HG03045 (cell line): ENCODE measurements around the gene CCSER1.
"Not testable (repeated sequence)": the region's sequence is repeated elsewhere in the genome, so short reads cannot be mapped to it uniquely, and the experiment has no call there.

ENCODE experiments used
- ATAC-seq: cut with Tn5 transposase; IDR thresholded peaks from one replicate; pipeline ENCODE4 v1.9.1; 2021; ENCODE audit warnings: mild to moderate bottlenecking, moderate library complexity; ENCODE audit not compliant: unreplicated experiment

Gene CCSER1

GRCh38 chr4:90798948-90799347 lies 671.8 kb downstream of the CCSER1 start:
- ATAC-seq, result no peak

- no peak for ATAC-seq
These were observed 672.7 kb downstream of the CCSER1 start for GRCh38 chr4:90799895-90800294.

DNA sequence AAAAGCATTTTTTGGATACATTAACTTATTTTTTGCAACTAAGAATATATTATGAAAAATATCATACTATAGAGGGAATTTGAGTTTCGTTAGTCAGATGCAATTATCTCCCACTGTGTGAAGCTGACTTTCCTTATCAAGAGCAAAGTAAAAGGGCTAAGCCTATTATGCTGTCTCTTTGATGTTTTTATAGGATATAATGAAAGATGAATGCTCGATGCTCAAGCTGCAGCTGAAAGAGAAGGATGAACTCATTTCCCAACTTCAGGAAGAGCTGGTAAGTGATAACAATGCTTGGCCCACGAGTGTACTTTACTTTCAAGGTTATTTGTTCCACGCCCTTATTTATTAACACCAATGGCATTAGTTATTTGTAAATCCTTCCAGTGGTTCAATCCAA lies 688.4 kb downstream of the CCSER1 start:
- ATAC-seq, result no peak

GRCh38 chr4:90816754-90817153 lies 689.6 kb downstream of the CCSER1 start:
- ATAC-seq, result no peak

GRCh38 chr4:90824266-90825150 lies 697.3 kb downstream of the CCSER1 start:
- no peak for ATAC-seq

- ATAC-seq, result no peak
These were observed 698.7 kb downstream of the CCSER1 start for GRCh38 chr4:90825849-90826248.

DNA sequence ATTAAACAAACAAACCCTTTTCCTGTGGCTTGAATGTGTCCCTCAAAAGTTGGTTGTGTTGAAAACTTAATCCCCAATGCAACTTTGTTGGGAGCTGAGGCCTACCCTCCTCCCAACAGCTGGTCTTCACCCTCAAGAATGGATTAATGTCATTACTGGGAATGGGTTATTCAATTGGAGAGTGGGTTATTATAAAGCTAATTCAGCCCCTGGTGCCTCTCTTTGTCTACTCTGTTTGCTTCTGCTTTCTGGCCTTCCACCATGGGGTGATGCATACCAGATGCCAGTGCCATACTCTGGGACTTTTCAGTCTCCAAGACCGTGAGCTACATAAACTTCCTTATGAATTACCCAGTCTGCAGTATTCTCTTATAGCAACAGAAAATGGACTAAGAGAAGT lies 706.5 kb downstream of the CCSER1 start:
- no peak for ATAC-seq

DNA sequence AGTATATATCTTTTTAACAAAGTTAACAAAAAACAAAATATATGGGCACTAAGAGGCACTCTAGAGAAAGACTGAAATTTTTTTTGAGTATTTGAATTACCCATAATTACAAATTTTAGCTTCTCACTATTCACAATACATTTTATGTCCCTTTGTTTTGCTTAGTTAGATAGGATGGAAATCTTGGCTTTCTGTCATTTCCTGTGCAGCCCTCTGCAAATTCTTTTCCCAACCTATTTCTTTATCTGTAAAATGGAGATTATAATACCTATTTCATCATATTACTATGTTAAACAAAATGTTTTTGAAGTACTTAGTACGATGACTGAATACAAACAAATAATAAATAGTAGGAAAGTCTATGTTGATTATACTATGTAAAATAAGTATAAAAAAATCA lies 710.0 kb downstream of the CCSER1 start:
- no peak for ATAC-seq

DNA sequence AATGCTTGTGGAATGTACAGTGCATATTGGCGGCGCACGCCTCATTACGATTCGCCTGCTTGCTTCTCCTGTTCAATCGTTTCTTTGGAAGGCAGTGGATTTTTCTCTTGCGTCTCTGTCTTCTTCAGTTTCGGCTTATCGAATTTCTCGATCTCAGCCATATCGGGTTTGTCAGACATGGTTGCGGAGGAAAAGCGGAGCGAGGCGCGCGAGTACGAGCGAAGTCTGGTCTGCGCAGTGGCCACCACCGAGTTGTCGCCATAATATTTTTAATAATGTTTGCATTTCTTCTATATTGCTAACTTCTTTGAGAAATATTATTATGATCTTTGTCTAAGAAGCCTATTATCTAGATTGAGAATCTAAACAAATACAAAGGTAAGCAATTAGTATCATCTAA lies 711.7 kb downstream of the CCSER1 start:
- not testable (repeated sequence) for ATAC-seq

GRCh38 chr4:90840291-90840690 lies 713.1 kb downstream of the CCSER1 start:
- ATAC-seq, result no peak

DNA sequence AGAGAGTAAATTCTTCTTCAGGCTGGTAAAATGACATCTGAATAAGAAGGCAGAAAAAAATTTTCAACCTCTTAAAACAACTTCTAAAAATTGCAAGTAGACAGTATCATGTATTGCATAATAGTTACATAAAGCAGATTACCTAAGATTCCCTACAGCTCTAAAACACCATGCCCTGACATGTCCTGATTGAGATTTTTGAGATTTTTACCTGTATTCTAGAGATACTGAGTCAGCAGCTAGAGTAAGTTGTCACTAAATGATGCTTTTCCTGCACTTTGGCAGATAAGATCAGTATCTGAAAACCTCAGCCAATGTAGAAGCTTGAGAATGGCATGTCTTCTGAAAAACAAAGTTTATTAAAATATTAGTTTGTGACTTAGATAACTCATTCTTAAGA lies 713.6 kb downstream of the CCSER1 start:
- ATAC-seq, result no peak

DNA sequence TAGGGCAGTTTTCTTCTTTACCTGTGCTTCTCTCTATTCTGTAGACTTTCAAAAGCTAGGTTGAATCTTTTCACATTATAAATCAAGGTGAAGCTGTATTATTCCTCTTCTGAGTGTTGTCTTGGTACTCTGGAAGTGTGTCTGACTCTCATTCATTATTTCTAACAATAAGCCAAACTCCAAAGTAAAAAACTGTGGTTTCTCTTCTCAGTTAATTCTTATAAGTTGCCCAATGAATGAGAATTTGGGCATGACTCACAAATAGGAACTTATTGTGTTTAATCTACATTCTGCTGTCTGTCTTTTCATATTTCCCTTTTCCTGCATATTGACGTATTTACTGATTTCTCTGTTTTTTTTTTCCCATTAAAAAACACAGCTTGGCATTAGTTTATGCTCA lies 714.5 kb downstream of the CCSER1 start:
- no peak for ATAC-seq

DNA sequence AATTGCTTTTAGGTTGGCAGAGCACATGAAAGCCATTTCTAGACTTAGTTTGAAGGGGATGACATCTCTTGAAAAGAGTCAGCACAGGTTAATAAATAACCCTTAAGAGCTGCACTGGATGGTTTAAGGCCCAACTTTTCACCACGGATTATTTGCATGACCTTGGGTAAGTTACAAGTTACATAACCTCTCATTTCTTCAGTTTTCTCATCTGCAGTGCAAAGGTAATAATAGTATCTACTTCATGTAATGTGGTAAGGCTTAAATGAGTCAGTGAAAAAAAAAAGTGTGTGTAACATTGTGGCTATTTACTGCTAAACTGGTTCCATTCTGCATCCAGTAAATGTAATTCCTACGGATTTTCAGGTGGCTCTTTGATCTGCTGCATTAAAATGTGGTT lies 715.8 kb downstream of the CCSER1 start:
- peak; percentile 98 for ATAC-seq

GRCh38 chr4:90844241-90844640 lies 717.0 kb downstream of the CCSER1 start:
- ATAC-seq, result no peak

DNA sequence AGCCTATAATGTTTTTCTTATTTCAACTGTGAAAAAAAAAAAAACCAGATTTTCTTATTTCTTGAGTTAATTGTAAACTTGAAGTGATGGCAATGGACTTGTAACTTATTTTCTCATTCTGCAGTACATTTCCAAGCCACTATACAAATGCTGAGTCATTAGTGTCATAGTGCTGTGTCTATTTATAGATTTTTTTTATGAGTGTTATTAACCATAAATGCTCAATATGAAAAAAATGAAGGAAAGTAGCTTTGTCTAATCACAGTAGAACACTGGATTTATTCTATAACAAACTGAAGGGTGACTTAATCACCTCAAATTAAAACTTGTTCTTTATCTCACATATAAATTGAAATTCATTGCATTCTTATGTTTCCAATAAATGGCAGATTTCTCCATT lies 718.6 kb downstream of the CCSER1 start:
- no peak for ATAC-seq

GRCh38 chr4:90852237-90852636 lies 725.0 kb downstream of the CCSER1 start:
- ATAC-seq, result no peak

DNA sequence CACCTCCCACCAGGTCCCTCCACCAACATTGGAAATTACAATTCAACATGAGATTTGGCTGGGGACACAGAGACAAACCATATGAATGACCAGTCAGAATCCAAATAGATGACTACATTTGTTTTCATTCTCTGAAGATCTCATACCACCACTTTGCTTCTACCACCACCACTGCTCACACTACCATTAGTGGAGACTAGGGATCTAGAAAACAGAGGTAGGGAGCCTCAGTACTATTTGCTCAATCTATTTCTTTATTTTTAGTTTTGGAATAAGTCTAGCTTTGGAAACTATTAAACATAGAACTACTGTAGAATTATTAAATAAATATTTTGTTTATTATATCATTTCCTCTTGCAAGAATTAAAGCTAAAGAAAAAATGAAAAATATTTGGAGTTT lies 727.9 kb downstream of the CCSER1 start:
- no peak for ATAC-seq

DNA sequence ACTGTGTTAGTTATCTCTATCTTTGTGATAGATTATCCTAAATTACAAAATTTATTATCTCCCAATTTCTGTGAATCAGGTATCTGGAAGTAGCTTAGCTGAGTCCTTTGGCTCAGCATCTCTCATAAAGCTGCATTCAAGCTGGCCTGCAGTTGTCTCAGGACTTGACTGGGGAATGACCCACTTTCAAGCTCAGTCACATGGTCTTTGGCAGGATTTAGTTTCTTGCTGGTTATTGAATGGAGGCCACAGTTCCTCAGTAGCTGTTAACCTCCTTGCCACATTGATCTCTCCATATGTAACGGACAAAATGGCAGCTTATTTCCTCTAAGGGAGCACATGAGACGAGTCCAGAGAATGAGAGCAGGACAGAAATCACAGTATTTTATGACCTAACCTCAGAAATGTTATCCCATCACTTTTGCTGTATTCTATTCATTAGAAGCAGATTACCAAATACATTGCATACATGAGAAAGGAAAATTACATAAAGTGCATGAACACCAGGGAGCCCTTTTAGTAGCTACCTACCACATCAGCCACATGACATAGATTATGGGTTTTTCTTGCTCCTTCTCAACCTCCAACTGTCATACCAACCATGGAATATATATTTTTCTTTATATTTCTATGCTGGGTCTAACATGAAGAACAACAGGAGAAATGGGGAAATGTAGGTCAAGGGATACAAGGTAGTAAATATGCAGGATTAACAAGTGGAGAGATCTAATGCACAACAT lies 730.1 kb downstream of the CCSER1 start:
- ATAC-seq, result no peak

DNA sequence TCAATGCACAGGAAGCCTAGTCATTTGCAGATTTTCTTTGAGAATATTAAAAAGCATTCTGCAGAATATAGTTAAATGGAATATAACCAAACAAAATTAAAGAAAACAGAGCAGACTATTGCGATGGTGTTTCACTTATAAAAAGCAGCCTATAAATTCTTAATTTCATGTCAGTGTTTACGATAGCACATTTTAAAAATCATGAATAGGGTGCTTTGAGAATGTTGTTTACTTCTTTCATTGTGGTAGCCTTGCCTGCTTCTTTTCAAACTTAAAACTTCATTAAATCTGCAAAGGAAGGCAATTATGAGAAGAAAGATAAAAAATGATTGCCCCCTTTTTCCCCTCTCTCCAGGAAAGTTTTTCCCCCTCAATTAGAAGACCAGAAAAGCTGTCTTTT lies 748.6 kb downstream of the CCSER1 start:
- ATAC-seq, result no peak

- no peak for ATAC-seq
These were observed 749.1 kb downstream of the CCSER1 start for GRCh38 chr4:90876296-90876695.

- no peak for ATAC-seq
These were observed 756.3 kb downstream of the CCSER1 start for GRCh38 chr4:90883519-90883918.

GRCh38 chr4:90888571-90888970 lies 761.4 kb downstream of the CCSER1 start:
- ATAC-seq, result no peak
